GM18517 (cell line): ENCODE data around the gene PGRMC2.
A peak's percentile ranks its signal among the peaks of the same experiment; 100 is the strongest.

Experiments used
- ATAC-seq: cut with Tn5 transposase; IDR thresholded peaks from one replicate; pipeline ENCODE4 v1.9.1; 2021; ENCODE audit warnings: mild to moderate bottlenecking, moderate library complexity; ENCODE audit not compliant: unreplicated experiment

The PGRMC2 gene

GRCh38 chr4:128299848-128300247, 12.2 kb upstream of the PGRMC2 start:
- no peak for ATAC-seq

GRCh38 chr4:128298852-128299251, 11.2 kb upstream of the PGRMC2 start:
- ATAC-seq = peak; percentile 73

GRCh38 chr4:128298146-128298758, 10.6 kb upstream of the PGRMC2 start:
- ATAC-seq = no peak

GRCh38 chr4:128295255-128295654, 7.6 kb upstream of the PGRMC2 start:
- no peak for ATAC-seq

- no peak for ATAC-seq
Observed at GRCh38 chr4:128294464-128294863, 6.9 kb upstream of the PGRMC2 start.

- no peak for ATAC-seq
Observed at GRCh38 chr4:128292349-128292748, 4.7 kb upstream of the PGRMC2 start.

- ATAC-seq = no peak
Observed at GRCh38 chr4:128291096-128291495, 3.5 kb upstream of the PGRMC2 start.

- ATAC-seq = no peak
Observed at GRCh38 chr4:128290526-128290925, 2.9 kb upstream of the PGRMC2 start.

- no peak for ATAC-seq
Observed at GRCh38 chr4:128289523-128290158, 2.0 kb upstream of the PGRMC2 start.

GRCh38 chr4:128288689-128289106, 1.1 kb upstream of the PGRMC2 start:
- ATAC-seq = no peak

GRCh38 chr4:128287871-128288688, 467 bp upstream of the PGRMC2 start:
- peak; percentile 85 for ATAC-seq

- ATAC-seq = peak; percentile 32
Observed at GRCh38 chr4:128286474-128287058, 1.0 kb downstream of the PGRMC2 start.

- no peak for ATAC-seq
Observed at GRCh38 chr4:128285085-128285997, 2.3 kb downstream of the PGRMC2 start.

- no peak for ATAC-seq
Observed at GRCh38 chr4:128284317-128284716, 3.3 kb downstream of the PGRMC2 start.

- no peak for ATAC-seq
Observed at GRCh38 chr4:128283071-128283470, 4.5 kb downstream of the PGRMC2 start.

- ATAC-seq = no peak
Observed at GRCh38 chr4:128282516-128282915, 5.1 kb downstream of the PGRMC2 start.

- no peak for ATAC-seq
Observed at GRCh38 chr4:128281354-128281753, 6.3 kb downstream of the PGRMC2 start.

- no peak for ATAC-seq
Observed at GRCh38 chr4:128279624-128280225, 7.9 kb downstream of the PGRMC2 start.

- no peak for ATAC-seq
Observed at GRCh38 chr4:128277856-128278255, 9.8 kb downstream of the PGRMC2 start.

GRCh38 chr4:128275346-128275745, 12.3 kb downstream of the PGRMC2 start:
- no peak for ATAC-seq
